ENCODE measurements around the gene TMEM184B.

Gene TMEM184B

DNA sequence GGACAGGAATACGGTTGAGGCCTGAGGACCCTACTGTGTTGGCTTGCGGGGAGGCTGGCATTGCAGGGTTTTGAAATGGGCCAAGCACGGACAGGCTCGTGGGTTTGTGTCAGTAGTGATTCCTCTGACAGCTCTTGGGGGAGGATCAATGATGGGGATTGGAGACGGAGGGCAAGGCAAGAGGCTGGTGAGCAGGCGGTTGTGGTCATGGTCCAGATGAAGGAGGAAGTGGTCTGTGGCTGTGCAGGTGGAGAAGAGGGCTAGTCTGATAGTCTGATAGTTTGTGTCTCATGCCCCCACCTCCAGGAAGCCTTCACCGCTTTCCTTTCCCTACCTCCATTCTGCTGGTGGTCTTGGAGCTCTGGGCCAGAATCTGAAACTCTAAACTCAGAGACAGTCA, 68.0 kb downstream of the TMEM184B start:
- DNase-seq, result no peak

DNA sequence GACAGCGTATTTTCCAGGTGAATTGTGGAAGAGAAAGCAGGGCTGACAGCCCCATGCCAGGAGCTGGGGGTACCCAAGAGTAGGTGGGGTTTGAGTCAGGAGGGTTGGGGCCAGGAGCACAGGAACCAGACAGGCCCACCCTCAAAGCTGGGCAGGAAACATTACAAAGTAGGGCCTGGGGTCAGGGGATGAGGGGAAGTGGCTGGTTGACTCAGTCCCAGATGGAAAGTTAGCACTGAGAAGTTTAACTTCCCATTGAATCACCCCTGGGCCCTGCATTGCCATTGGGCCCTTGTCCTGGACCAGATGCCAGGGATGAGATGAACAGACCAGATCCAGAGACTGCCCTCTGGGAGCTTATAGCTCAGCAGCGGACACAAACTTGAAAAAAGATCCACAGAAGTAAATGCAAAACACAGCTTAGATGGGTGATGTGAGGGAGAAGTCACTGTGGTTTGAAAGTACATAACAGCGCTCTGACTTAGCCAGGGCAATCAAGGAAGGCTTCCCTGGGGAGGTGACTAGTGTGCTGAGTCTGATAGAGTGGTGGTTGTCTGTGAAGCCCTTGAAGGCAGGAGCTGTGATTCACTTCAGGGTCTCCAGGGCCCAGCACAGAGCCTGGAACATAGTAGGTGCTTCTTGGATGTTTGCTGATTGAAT, 68.8 kb downstream of the TMEM184B start:
- DNase-seq, result no peak

DNA sequence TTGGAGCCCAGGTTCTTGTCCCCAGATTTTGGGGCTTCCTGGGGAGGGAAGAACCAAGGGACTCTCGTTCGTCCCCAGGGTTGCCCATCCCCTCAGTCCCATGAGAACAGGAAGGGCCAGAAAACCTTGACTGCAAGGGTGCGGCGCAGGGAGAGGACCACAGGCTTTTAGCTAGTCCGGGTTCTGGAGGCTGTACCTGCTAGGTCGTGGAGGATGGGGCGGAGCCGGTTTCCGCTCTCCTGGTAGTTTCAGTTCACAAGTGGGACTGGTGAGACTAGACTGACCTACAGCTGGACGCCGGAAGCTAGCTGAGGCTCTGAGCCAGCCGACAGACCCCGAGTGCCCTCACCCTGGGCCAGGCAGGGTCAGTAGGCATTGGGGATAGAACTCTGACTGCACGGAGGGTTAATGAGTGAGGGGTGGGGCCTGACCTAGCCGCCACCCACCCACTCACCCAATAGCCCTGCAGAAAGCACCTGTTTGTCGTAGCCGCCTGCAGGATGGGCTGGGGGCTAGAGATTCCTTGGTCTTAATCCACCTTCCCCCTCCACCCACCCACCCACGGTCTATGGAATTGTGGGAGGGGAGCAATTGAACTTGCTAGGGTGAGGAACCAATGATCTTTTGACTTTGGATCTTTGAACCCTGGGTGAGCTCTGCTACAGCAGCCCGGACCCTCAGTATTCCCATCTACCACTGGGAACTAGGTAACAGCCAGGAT, 69.6 kb downstream of the TMEM184B start:
- DNase-seq, result no peak

DNA sequence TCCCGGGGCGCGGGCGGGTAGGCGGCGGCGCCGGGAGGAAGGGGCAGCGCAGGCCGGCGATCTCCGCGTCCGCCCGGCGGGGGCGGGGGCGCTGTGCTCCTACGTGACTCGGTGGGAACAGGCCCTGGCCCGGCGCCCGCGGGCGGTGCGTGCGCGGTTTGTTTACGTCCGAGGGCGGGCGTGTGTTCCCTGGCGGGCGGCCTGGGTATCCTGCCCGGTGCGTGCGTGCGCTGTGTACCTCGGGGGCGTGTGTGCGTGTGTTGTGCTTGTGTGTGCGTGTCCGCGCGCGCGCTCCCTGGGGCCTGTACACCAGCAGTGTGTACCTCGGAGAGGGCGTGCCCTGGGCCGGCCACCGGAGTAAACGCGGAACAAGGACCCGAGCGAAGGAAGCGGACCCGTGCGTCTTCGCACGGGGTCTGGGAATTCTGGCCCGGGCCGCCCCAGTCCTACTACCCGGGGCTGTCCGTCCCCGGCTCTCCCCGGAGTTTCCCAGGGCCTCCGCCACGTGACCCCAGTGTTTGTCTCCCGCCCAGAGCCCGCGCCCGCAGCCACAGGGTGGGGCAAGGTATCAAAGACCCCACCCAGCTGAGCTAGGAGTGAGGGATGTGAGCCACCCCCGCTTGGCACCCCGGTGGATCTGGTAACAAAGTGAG, 70.2 kb downstream of the TMEM184B start:
- DNase-seq, result peak in 11 of 14 donors; percentile 13 to 74 (median 47)

- peak in 13 of 14 donors; percentile 49 to 96 (median 85) for DNase-seq
These were observed 70.9 kb downstream of the TMEM184B start, which contains the start of gene MAFF for GRCh38 chr22:38201711-38202436. MAFF (plus strand) TSS chr22:38201994; CDS start chr22:38213854, 11,860 bp downstream.

- DNase-seq, result no peak
These were observed 71.5 kb downstream of the TMEM184B start for GRCh38 chr22:38201371-38201710.

- DNase-seq, result no peak
These were observed 72.8 kb downstream of the TMEM184B start for GRCh38 chr22:38199826-38200559.

GRCh38 chr22:38196791-38197419, 75.9 kb downstream of the TMEM184B start:
- no peak for DNase-seq

GRCh38 chr22:38193580-38193979, 79.2 kb downstream of the TMEM184B start:
- no peak for DNase-seq

- no peak for DNase-seq
These were observed 80.3 kb downstream of the TMEM184B start for GRCh38 chr22:38192475-38192863.

GRCh38 chr22:38191731-38192474, 80.9 kb downstream of the TMEM184B start:
- no peak for DNase-seq

DNA sequence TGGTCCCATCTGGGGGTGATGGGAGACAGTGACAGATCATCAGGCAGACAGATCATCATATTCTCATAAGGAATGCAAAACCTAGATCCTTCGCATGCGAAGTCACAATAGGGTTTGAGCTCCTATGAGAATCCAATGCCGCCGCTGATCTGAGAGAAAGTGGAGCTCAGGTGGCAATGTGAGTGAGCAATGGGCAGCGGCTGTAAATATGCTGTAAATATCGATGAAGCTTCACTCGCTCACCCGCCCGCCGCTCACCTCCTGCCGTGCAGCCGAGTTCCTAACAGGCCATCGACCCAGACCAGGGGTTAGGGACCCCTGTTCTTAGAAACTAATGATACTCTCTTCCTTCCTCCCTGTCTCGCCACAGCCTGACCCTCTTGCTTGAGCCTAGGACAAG, 81.8 kb downstream of the TMEM184B start:
- no peak for DNase-seq

DNA sequence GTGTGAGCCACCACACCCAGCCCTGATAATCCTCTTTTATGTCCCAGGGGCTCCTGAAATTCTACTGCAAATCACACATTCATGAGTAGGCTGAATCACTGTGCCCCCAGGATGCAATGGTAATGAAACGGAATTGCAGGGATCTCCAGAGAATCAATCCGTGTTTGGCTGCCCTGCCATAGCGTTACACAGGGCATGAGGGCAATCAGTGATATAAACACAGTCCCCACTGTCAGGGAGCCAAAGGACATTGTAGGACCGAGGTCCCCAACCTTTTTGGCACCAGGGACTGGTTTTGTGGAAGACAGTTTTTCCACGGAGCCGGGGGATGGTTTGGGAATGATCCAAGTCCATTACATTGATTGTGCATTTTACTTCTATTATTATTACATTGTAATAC, 82.2 kb downstream of the TMEM184B start:
- no peak for DNase-seq

DNA sequence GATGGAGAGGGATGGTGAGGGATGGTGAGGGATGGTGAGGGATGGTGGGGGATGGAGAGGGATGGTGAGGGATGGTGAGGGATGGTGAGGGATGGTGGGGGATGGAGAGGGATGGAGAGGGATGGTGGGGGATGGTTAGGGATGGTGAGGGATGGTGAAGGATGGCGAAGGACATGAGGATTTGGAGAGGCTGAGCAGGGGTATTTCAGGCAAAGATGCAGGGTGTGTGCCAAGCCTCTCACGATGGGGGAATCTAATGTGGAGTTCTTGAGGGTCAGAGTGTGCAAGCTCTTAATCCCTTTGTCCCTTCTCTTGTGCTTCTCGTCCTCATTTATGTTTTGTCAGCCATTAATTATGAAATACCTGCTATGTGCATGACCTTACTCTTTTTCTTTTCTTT, 83.7 kb downstream of the TMEM184B start:
- no peak for DNase-seq

DNA sequence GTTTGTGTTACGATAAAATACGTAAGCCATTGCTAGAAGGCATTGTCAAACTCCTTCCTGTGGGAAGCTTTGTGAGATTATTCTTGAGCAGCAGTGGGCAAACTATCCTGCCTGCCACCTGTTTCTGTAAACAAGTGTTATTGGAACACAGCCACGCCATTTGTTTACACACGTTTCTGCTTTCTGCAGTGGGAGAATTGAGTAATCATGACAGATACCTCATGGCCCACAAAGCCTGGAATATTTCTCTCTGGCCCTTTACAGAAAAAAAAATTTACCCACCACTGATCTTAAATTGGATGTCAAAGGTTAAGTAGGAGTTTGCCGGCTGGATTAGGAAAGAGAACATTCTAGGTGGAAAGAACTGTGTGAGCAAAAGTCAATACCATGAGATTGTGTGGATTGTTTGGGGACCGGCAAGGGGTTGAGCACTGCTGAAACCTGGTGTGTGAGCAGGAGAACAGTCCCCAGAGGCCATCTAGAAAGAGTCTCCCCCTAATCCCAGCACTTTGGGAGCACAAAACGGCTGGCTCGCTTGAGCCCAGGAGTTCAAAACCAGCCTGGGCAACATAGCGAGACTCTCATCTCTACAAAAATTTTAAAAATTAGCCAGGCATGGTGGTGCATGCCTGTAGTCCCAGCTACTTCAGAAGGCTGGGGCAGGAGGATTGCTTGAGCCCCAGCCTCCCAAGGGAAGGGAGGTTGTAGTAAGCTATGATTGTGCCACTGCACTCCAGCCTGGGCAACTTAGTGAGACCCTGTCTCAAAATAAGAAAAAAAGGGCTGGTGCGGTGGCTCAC, 85.2 kb downstream of the TMEM184B start:
- peak in 1 of 14 donors; percentile 25 for DNase-seq

GRCh38 chr22:38186429-38186828, 86.4 kb downstream of the TMEM184B start:
- no peak for DNase-seq

DNA sequence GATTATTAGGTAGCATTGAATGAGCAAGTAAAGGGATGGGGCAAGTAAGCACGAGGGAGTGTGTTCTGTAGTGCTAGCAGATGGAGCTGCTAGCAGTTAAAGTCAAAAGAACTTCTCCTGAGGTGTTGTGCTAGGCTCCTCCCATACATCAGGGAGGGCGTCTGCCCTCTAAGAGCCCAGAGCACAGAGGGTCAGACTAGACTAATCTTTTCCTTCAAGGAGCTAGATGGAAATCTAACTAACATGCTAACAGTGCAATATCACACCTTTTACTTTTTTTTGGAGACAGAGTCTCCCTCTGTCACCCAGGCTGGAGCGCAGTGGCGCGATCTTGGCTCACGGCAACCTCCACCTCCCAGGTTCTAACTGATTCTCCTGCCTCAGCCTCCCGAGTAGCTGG, 88.0 kb downstream of the TMEM184B start:
- no peak for DNase-seq

DNA sequence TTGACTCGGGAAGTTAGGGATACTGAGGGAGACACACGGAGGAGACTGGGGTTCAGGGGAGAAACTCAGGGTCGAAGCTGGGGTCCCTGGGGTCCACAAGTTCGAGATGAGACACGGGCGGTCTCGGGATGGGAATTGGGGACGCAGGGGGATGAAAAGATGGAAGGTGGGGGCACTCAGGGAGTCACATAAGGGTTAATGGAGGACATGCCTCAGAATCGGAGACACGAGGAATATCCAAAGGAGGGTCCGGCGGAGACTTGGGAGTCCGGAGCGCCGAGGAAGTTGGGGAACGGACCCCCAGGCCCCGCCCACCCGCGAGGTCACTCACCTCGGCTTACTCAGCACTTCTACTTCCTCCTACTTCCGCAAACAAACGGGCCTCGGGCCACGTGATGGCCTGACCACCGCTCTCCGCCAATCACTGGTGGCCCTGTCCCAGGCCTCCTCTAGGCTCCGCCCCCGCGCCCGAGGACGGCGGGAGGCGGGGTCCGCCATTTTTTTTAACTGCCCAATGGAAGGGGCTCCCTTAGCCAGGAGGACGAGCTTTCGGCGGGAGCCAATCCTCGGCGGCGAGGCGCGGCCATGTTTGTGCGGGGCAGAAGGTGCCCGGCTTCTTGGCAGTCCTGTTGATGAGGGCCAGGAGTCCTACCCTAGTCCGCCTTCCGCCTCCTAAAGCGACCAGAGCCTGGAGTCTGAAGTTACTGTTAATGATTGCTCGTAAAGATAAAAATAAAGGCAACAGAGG, 91.2 kb downstream of the TMEM184B start, which contains the start of gene PLA2G6:
TSS of gene PLA2G6 (minus strand) at position 378 of the 748 bp plus-strand sequence. CDS start 12,404 bp downstream, outside the sequence.
- DNase-seq, result peak; percentile 89 to 99 (median 98)

- DNase-seq, result peak in 12 of 14 donors; percentile 11 to 80 (median 62)
These were observed 91.9 kb downstream of the TMEM184B start for GRCh38 chr22:38180841-38181452.
